ENCODE data around the gene EIF3L.
A peak's percentile ranks its signal among the peaks of the same experiment; 100 is the strongest.

GRCh38 chr22:37843741-37844089 is 5.5 kb upstream of the EIF3L start:
- no peak for TF ChIP-seq POLR2A (conservative IDR thresholded peaks at IDR 0.05)
- TF ChIP-seq ELF1 (tag; IDR thresholded peaks at IDR 0.05) = no peak
- TF ChIP-seq FOSL1 (tag; conservative IDR thresholded peaks at IDR 0.05) = no peak
- no peak for TF ChIP-seq SMAD1 (IDR thresholded peaks at IDR 0.05; ENCODE audit: low read depth, low read length, partially characterized antibody)
- no peak for TF ChIP-seq PRPF4 (IDR thresholded peaks at IDR 0.05; ENCODE audit: insufficient read depth, low read depth, low read length, poor library complexity, severe bottlenecking)
- no peak for TF ChIP-seq ARID2 (IDR thresholded peaks at IDR 0.05)
- TF ChIP-seq, protein P1, sequence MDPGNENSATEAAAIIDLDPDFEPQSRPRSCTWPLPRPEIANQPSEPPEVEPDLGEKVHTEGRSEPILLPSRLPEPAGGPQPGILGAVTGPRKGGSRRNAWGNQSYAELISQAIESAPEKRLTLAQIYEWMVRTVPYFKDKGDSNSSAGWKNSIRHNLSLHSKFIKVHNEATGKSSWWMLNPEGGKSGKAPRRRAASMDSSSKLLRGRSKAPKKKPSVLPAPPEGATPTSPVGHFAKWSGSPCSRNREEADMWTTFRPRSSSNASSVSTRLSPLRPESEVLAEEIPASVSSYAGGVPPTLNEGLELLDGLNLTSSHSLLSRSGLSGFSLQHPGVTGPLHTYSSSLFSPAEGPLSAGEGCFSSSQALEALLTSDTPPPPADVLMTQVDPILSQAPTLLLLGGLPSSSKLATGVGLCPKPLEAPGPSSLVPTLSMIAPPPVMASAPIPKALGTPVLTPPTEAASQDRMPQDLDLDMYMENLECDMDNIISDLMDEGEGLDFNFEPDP (CRISPR knock-in tag; IDR thresholded peaks at IDR 0.05) = no peak
- no peak for TF ChIP-seq MAFK (IDR thresholded peaks at IDR 0.05; ENCODE audit: low read length)
- no peak for TF ChIP-seq ZNF133 (CRISPR knock-in tag; IDR thresholded peaks at IDR 0.05)
- TF ChIP-seq EP300 (IDR thresholded peaks at IDR 0.05; ENCODE audit: low read length) = no peak
- TF ChIP-seq ATF1 (CRISPR knock-in tag; IDR thresholded peaks at IDR 0.05) = no peak
- no peak for TF ChIP-seq ATF1 (tag; IDR thresholded peaks at IDR 0.05)
- no peak for TF ChIP-seq CTCF (IDR thresholded peaks at IDR 0.05 in 2 of 3, conservative IDR thresholded peaks at IDR 0.05 in 1 of 3; ENCODE audit: insufficient read depth in 2 of 3, low read depth in 1 of 3, low read length in 3 of 3)
- peak; percentile 18; the same call in 1 of the 2 replicates for TF ChIP-seq ZBTB1 (CRISPR knock-in tag; IDR thresholded peaks at IDR 0.05; ENCODE audit: borderline replicate concordance, low read depth)

Measured in K562 (cell line).